Midbrain (tissue), 1 donor: Measurements from ENCODE around the gene MBP.

Experiments used
- DNase-seq: peaks from one replicate; lab custom pipeline; 2025; lab: John Stamatoyannopoulos, UW

MBP gene

GRCh38 chr18:77065221-77065981, 67.2 kb downstream of the MBP start:
- DNase-seq = peak; percentile 26

- no peak for DNase-seq
Observed at GRCh38 chr18:77063260-77063659, 69.3 kb downstream of the MBP start.

GRCh38 chr18:77062518-77063003, 70.0 kb downstream of the MBP start:
- no peak for DNase-seq

GRCh38 chr18:77061946-77062517, 70.6 kb downstream of the MBP start:
- DNase-seq = peak; percentile 64

DNA sequence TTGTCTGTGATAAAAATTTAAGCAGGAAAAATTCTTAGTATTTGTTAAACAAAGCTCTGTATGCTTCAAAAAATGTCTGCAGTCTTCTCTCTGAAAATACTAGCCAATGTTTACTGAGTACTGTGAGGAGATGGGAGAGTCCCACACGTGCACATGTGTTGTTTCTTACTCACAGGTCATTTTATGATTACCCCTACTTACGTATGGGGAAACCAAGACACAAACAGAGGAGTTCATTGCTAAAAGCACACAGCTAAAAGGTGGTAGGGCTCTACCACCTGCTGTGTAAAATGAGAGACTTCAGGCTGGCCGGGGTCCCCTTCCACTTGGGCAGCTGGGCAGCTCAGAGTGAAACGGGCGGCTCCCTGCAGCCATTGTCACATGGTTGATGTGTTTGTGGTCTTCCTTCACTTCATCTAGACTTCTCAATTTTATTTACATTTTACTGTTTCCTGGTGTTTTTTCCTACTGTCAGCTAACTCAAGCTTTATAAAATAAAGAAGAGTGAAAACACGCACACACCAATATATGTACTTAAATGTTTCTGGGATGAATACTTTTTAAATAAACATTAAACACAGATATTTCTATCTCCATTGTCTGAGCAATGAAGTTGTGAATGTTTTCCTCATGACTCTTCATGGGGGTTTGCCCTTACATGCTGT, 71.2 kb downstream of the MBP start:
- no peak for DNase-seq

GRCh38 chr18:77060151-77060550, 72.4 kb downstream of the MBP start:
- DNase-seq = no peak

GRCh38 chr18:77059294-77059916, 73.2 kb downstream of the MBP start:
- DNase-seq = peak; percentile 62

DNA sequence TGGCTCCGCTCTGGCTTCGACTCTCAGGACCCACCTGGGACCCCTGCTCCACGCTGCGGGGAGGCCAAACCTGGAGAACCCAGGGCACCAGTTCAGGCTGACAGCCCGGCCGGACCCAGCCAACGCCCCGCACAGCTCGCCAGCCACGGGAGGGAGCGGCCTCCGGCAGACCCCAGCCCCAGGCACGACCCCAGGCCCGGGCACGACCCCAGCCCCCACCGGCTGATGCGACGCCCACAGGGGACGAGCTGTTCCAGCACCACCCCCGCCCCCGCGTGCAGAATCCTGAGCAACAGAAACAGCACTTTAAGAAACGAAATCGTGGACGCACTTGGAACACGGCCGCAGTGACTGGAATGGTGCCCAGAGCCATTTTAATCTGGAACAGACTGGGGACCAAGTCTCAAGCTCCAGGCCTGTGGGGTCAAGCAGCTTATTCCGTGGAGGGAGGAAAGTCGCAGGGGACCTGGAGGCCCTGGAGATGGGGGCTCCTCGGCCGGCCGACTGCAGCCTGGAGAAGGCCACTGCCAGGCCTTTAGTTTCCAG, 74.2 kb downstream of the MBP start:
- DNase-seq = peak; percentile 24

- DNase-seq = no peak
Observed at GRCh38 chr18:77057006-77057395, 75.6 kb downstream of the MBP start.

DNA sequence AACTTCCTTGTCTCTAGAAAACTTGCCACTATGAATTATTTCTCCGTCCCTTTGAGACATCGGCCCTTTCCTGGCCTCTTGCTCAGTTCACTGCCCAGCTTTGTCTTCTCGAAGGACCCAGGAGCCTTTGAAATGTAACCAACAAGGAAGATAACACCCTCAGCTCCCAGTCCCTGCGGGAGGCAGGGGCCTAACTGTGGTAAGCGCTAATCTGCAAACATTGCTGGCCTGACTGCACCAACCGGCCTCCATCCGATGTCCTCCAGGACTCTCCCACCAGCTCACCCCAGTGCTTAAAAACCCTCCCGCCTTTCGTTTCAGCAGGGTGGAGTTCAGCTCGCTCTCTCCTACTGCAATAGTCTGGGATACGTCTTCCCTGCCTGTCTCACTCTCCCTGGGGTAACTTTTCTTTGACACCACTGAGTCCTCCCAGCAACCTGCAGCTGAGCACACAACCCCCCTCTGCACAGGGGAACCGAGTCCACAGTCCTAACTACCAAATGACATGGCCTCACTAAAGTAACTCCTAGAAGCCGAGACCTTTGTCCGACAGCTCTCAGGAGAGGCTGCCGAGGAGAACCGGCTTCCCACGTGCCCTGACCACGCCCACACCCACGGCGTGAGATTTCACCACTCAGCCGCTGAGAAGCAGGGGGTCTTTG, 76.1 kb downstream of the MBP start:
- DNase-seq = no peak

DNA sequence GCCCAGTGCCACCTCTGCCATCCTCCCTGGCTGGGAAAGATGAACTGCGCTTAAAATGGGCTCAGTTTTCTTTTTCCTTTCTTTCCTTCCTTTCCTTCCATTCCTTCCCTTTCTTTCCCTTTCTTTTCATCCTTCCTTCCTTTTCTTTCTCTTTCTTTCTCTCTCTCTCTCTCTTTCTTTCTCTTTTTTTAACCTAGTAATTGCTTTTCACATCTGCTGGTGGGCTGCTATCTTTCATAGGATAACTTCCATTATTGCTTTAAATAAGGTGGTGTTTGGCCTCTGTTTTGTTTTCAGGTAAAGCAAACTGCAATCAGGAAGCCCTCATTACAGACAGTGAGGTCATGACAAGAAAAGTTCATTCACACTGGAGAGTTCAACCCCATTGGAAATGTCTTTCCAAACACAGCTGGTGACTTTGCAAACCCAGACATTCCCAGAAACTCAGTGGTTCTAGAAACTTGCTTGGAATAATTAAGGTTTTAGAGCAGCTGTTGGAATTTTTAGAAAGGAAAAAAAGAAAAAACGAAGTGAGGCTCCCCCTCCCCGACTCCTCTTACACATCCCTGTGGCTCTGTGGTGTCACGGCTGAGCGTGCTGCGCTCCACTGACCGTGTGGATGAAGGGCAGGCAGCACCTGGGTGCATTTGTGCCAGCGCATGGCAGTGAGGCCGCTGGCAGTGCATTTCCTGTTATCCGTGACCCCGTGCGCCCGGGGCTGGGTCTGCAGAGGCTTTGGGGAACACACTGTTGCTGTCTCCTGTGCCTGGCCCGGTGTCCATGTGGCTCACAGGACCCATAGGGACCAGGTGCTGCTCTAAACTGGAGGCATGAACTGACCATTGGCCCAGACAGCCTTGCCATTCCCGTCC, 76.9 kb downstream of the MBP start:
- no peak for DNase-seq

GRCh38 chr18:77054606-77055428, 77.8 kb downstream of the MBP start:
- peak; percentile 93 for DNase-seq

- DNase-seq = no peak
Observed at GRCh38 chr18:77054288-77054605, 78.3 kb downstream of the MBP start.

- DNase-seq = no peak
Observed at GRCh38 chr18:77053616-77054287, 78.8 kb downstream of the MBP start.

DNA sequence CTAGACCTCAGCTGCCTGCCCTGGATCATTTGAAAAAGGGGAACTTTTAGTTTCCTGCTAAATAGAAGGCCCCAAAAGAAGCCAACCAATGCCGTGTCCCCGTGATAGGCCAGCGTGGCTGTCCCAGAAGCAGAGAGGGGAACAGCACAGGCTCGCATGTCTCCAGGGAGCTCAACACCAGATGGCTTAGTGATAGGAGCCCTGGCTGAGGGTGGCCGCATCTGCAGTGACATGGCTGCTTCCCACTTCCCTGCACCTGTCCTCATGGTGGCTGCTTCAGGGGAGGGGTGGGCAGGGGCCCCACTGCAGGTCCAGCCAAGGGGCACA, 79.6 kb downstream of the MBP start:
- DNase-seq = peak; percentile 60

- peak; percentile 80 for DNase-seq
Observed at GRCh38 chr18:77052297-77052982, 80.1 kb downstream of the MBP start.

GRCh38 chr18:77051581-77052296, 80.8 kb downstream of the MBP start:
- no peak for DNase-seq

- no peak for DNase-seq
Observed at GRCh38 chr18:77049938-77050337, 82.6 kb downstream of the MBP start.
